Amniotic stem cell (primary cell): Measurements from ENCODE around the gene LYSMD2.

Source experiments
- DNase-seq: peaks from one replicate; lab custom pipeline; 2025; lab: John Stamatoyannopoulos, UW

The LYSMD2 gene

DNA sequence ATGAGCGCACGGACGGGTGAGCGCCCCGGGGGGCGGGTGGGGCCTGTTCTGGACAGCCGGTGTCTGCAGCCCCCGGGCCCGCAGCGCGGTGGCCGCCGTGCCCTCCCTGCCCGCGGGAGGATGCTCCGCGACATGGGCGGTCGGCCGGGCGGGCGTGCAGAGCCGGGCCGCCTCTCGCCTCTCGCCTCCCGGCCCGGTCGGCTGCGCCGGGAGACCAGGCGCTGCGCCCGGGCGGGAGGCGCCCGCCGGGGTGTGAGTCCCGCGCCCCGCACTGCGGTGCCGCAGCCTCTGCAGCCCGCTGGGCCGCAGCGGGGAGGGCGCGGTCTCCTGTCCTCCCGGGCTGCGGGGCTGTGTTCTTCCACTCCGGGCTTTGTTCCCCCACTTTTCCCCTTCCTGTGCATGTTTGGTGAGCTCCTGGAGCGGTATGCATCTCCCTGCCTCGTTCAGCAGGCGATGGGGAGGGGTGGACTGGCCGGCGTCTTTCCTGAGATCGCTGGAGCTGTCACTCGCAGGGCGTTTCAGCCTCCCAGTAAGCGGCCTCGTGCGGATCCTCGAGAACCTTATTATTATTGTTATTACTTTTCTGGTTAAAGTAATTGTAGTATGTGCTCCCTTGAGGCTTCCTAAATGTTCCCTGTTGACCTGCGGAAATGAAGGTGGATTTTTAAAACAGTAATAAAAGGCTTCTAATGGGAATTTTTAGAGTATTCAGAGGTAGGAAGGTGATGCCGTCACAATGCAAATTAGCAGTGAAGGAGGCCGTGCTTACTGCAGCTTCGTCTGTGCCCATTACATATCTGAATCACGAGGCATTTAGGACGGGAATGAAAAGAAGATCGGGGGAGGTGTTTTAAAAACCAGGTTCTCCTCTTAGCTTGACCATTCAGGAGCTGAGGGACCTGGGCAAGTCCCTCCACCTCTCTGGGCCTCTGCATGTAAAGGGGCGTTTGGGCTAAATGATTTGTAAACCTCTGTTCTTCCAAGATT is 14.5 kb upstream of the LYSMD2 start:
- DNase-seq, result no peak

DNA sequence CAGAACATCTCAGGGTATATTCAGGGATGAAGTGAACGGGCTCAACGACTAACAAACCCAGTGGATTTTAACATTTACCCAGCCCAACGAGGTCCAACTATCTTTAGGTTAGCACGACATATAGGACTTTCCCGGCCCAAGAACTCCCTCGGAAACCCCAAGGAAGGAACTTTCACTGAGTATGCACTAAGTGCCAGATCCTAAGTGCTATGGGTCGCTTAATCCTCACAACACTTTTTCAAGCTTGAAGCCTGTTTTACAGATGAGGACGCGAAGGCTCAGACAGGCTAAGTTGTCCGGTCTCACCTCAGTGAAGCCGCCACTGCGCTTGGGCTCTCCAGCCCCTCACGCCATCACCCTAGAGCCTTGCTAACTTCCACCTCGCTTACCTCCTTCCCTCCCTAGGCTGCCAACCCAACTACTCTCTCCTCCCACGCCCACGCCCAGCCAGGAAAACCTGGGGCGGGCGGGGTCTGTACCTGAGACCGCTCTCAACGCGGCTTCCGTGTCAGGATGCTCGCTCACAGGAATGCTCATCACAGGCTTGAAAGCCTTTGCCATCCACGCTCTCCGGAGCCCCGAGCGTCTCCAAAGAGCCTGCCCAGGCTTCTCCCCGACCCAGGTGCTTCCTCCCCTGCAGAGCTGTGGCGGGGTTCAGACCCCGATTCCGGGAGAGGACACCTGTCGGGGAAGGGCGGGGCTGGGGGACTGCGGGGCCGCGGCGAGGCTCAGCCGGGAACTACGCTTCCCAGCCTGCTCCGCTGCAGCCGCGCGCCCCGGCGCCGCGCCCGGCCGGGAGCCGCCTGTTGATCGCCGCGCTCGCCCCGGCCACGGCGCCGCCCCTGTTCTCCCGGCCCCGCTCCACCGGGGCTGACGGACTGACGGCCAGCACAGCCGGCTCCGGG is 13.6 kb upstream of the LYSMD2 start, which contains the start of gene TMOD2:
Gene TMOD2 (plus strand): TSS at position 806 of the 905 bp plus-strand sequence. CDS start 14,845 bp downstream, outside the sequence.
- no peak for DNase-seq

- no peak for DNase-seq
Measured at GRCh38 chr15:51750186-51750585, 12.7 kb upstream of the LYSMD2 start.

DNA sequence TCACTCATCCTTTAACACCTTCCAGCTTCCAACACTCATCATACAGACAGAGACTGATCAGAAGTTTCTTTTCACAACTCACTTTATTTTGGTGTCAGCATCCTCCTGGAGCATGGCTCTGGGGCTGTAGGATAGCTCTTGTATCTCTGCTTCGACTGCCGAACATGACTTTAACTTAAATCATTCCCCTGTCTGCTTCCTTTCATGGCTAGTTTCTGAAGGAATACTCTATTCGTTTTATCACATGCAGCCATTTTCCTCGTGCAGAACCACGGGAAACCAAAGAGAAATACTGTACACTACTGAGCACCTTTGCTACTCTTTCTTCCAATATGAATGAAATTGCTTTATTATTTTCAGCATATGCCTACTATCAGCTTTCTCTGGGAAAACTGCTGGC is 11.9 kb upstream of the LYSMD2 start:
- DNase-seq, result no peak

DNA sequence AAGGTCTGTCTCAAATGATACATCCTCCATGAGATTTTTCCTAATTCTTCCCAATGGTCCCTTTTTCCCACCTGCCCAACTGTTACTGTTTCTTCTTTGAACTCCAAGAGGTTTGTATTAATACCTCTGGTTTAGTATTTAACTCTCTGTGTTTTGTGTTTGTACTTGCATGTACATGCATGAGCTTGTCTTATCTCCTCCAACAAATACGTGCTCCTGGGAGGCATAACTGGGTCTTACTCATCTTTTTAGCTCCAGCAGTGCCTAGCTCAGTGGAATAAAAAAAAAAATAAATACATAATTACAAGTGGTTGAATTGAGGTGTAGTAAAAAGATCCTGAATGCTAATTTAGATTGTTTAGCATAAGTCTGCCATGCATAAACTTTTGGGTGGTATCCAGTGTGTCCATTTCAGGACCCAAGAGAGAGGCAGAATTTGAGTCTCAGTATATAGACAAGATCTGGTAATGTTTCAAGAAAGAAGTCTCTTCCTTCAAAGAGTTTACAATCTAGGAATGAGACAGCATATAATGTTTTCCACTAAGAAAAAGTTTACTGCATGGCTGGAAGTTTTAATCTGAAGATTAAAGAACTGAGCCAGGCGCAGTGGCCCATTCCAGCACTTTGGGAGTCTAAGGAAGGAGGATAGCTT is 1.7 kb upstream of the LYSMD2 start:
- no peak for DNase-seq

DNA sequence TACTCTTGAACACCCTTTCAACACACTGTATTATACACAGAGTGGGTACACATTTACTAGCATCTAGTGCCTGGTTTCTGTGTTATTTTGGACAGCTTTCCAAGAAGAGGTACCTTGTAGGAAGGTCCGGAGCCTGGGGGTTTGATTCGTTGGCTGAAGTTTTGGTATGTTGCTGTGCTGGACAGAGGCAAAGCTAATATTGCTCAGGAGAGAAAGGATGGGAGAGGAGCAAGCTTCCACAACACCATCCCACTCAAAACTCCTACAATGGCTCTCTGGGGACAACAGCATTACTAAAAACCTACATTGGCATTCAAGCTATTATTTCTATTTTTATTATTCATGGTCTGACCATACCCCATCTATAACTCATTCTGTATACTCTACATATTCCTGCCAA is 1.1 kb upstream of the LYSMD2 start:
- DNase-seq, result no peak

- no peak for DNase-seq
Measured at GRCh38 chr15:51736751-51737521, 519 bp downstream of the LYSMD2 start.

DNA sequence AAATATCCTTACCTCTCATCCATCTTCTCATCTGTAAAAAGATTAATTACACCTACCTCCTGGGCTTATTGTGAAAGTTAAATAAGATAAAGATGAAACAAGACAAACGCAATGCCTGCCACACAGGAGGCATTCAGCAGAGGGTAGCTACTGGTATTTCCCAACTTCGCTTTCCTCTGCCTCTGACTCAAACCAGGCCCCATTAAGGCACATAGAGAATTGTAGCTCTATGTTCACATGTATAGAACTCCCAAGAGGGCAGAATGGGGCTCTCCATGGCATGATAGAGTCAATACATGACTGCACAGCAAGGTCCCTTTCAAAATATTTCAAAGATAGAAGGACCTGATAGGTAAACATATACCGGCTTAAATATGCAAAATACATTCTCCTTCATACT is 1.4 kb downstream of the LYSMD2 start:
- DNase-seq, result no peak

GRCh38 chr15:51735228-51736010 is 2.0 kb downstream of the LYSMD2 start:
- DNase-seq, result no peak

- DNase-seq, result no peak
Measured at GRCh38 chr15:51732646-51733045, 4.8 kb downstream of the LYSMD2 start.

DNA sequence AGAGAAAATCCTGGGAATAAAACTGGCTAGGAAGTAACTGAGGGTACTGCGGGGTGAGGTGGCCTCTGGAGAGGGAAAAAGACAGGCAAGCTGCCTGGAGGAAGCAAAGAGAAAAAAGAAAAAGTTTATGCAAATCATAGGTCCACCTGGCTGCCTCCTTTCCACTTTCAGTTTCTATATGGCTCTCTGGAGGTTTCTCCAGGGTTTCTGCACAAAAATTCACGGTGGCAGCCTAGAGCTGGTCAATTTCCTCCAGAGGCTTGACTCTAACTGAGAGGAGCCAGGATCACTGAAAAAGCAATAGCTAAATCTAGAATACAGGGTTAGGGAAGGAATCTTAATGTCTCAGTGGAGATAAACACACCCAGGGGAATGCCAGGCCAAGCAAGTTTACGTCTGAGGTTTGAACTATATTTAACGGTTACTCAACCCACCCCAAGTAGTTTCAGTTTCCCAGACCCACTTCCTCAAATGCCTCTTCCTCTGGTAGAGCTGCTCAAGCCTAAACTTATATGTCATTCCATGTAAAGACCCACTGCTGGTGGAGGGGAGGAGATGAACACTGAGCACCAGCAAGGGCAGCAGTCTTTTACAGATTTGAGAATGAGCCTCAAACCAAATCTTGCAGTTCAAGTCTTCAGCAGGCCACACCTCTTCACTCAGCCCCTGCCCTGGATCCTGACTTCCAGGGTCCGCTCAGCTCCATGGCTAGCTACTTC is 5.7 kb downstream of the LYSMD2 start:
- DNase-seq, result no peak

- no peak for DNase-seq
Measured at GRCh38 chr15:51727141-51727897, 10.1 kb downstream of the LYSMD2 start.

DNA sequence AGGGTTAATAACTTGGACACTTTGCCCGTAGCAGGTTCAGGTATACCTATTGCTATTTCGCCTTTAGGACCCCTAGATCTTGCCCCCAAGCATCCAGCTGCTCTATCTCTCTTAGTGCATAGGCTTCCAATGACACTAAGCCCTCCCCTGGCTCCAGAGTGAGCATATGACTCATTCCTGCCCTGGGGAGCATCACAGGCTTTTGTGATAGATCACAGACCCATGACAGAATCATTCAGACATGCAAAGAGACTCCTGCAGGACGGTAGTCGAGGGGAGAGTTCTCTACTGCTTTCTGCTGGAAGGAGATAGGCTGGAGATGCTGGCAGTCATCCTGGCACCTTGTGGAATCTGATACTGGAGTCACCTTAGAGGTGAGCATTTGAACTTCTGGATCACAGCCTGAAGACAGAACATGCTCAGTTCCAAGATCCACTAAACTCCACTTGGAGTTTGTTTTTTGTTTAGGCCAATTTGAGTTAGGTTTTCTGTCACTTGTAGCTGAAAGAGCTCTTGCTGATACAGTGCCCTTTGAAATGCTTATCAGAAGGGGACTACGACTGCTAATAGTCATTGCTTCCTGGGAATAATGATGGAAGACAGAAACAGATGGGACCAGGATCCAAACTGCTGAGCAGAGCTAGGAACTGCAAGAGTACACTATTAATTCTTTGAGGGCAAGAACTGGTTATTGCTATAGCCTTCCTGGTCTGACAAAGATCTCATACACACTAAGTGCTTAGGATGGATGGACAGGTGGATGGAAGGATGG is 11.0 kb downstream of the LYSMD2 start:
- peak; percentile 90 for DNase-seq

DNA sequence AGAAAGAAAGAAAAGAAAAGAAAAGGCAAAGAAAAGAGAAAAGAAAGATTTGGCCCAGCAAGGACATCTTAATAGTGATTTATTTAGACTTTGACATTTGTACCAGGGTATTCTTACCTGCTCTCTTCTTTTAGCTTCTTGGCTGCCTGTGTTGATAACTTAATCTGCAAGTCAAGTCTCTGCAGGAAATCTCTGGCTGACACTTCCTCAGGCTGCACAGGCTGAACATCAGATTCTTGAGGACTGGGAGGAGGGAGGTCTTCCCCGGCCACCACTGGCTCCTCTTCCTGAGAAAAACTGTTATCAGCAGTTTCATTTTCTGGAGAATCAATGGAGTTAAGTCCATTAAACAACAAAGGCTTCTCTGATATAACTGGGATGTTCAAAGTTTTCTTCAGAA is 12.8 kb downstream of the LYSMD2 start:
- no peak for DNase-seq

DNA sequence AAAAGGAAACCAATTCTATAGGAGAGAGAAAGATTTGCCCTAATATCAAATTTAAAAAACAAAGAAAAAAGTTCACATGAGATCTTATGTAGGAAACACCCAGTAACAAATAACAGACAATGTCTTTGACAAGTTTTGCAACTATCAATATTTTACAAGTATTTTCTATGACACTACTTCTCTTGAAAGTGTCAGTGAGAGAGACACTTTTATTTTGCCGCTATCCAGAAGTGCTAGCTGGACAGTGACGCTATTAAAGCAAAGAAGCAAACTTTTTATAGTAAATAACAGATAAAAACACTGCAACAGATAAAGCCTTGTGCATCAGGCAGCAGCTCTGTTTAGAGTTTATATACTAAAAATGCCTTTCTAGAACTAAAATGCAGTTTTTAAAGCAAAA is 13.3 kb downstream of the LYSMD2 start:
- no peak for DNase-seq

DNA sequence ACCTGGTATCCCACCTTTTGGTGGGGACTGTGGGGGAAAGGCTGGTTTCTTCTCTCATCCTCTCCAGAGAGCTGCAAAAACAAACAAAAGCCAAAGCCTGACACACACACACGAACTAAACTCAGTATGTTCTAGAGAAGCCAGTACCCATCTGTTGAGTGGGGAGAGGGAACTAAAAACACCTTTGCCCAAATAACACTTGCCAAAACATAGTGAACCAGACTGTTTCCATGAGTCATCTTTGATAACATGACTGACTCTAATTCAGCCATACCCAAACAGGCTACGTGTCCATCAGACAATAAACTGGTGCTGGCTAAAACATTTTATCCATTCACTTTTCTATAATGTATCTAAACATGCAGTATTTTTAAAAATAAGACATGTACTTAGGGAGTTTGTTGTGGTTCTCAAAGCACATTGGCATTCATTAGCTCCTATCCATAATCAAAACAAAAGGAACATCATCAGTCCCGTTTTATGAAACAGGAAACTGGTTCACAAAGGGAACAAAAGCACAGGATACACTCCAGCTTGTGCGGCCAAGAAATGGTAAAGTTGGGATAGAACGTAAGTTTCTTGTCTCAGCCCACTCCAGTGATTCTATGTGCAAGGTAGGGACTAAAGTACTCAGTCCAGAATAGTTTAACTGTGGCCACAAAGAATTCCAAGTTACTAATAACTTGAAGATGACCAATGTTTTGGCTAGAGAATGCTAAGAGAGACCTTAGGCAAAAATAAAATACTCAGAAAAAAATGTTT is 16.1 kb downstream of the LYSMD2 start:
- no peak for DNase-seq

- DNase-seq, result no peak
Measured at GRCh38 chr15:51720201-51720995, 17.1 kb downstream of the LYSMD2 start.
